ENCODE data around the gene TDRD1.

DNA sequence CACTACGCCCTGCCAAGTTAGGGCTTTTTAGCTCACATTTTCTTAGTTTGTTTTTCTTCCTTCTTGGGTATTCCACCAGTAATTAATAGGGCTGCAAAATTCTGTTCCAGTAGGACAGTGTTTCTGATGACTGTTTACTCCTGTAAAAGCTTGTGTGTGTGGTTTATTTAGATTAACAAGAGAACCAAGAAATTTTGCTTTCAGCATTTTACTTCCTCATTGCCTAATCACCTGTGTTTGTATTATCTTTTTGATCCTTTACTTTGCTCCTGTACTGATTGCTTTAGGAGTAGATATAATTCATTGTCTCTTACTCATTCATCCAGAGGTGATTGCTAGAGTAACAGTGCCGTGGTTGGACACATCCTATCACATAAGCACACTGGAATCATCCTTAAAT lies 27.7 kb downstream of the TDRD1 start:
- TF ChIP-seq, protein P1, sequence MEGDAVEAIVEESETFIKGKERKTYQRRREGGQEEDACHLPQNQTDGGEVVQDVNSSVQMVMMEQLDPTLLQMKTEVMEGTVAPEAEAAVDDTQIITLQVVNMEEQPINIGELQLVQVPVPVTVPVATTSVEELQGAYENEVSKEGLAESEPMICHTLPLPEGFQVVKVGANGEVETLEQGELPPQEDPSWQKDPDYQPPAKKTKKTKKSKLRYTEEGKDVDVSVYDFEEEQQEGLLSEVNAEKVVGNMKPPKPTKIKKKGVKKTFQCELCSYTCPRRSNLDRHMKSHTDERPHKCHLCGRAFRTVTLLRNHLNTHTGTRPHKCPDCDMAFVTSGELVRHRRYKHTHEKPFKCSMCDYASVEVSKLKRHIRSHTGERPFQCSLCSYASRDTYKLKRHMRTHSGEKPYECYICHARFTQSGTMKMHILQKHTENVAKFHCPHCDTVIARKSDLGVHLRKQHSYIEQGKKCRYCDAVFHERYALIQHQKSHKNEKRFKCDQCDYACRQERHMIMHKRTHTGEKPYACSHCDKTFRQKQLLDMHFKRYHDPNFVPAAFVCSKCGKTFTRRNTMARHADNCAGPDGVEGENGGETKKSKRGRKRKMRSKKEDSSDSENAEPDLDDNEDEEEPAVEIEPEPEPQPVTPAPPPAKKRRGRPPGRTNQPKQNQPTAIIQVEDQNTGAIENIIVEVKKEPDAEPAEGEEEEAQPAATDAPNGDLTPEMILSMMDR (conservative IDR thresholded peaks at IDR 0.05 in 1 of 2, IDR thresholded peaks at IDR 0.05 in 1 of 2; ENCODE audit: extremely low read depth in 1 of 2, insufficient read depth in 1 of 2, low read depth in 1 of 2, low read length in 2 of 2): no peak
- no peak for TF ChIP-seq EZH2 (IDR thresholded peaks at IDR 0.05; ENCODE audit: borderline replicate concordance, low read length)
